Epithelial cell of proximal tubule (primary cell): ENCODE measurements around the gene ARPC3. TPM values are rescaled to one million over a fixed set of nuclear protein-coding genes. Genes with fewer than 3 reads are reported as not detected.
"Not testable (repeated sequence)": the region's sequence is repeated elsewhere in the genome, so short reads cannot be mapped to it uniquely, and the experiment has no call there.

ENCODE experiments used
- DNase-seq: peaks from one replicate; pipeline ENCODE4 v3.0.0-alpha.2; 2011; ENCODE audit warnings: low read depth
- H3K4me3 ChIP-seq: 2 replicates; pipeline ENCODE4 v1.5.1; 2011; ENCODE audit warnings: low read depth, mild to moderate bottlenecking, low read length
- CTCF ChIP-seq: conservative IDR thresholded peaks from 2 replicates; pipeline ENCODE4 v1.5.1; 2012; ENCODE audit warnings: low read depth, mild to moderate bottlenecking, low read length
- total RNA-seq: library from RNA; depleted of rRNA; stranded (reverse); fragments of >200 nt; gene quantifications from 2 replicates; pipeline ENCODE4 v1.2.3, GENCODE V29; 2015

Gene ARPC3
- total RNA-seq: 972 and 1,336 TPM in 2 replicates

DNA sequence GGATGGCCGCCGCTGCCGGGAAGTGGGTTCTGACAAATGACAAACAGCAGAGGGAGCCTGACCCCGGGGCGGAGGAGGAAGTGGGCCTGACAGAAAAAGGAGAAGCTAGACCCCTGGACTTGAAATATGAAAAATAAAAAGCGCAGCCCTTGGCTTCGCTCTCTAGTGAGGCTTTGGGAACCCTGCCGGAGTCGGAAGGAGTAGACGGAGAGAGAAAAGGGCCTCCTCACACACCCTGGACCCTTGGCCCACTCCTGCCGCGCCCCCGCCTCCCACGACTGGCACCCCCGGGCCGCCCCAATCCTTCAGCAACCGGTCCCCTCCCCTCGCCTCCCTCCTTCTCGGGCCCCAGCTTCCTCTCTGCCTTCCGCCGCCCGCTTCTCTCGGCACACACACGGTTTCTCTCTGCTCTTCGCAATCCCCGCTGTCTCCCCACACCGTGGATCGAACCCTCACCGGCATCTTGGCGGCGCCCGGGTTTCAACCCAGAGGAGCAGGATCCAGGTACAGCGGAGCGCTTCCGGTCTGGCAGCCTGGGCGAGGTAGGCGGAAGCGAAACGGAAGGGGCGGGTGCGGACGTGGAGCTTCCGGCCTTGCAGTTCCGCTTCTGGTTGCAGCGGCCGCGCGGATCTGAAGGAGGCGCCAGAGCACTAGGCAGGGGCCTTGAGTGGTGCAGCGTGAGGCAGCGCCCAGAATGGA is at the start of gene ARPC3:
ARPC3 (minus strand) TSS at position 539 of the 699 bp plus-strand sequence; CDS start at position 462, 77 bp downstream.
- TF ChIP-seq CTCF: peak; percentile 80
- peak within 1 kb of the TSS; percentile 99 for H3K4me3 ChIP-seq
- DNase-seq: no peak

DNA sequence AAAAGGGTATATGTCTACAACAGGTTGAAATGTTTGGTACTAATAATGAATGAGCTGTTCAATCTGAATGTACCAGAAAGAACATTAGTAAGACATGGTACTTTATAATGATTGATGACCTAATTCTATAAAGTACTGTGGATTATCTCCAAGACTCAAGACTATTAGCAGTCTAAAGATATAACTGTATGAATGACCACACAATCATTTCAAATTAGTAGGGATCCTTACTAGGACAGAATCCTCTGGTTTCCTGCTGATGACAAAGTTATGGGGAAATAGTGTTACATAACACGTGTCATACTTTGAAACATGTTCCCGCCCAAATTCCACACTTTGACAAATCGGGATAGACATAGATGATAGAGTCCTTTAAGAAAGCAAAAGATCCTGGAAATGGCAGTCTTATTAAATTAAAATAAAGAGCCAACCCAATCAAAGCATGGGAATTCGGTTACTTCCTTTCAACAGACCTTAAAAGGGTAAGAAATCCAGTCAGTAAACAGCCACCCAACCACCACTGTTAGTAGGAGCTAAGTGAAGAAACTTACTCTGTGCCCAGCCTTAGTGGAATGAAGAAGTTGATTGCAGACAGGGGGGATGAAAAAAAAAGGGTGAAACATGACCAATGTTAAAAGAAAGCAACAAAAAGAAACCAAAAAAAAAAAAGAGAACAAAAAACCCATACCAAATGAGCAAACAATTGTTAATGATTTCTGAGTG is 49.0 kb upstream of the ARPC3 start:
- H3K4me3 ChIP-seq: no peak overlapping the region
- TF ChIP-seq CTCF: no peak
- no peak for DNase-seq

GRCh38 chr12:110475426-110475825 is 25.3 kb upstream of the ARPC3 start:
- H3K4me3 ChIP-seq: no peak overlapping the region
- TF ChIP-seq CTCF: no peak
- no peak for DNase-seq

GRCh38 chr12:110468214-110469048 is 18.3 kb upstream of the ARPC3 start, which contains the start of the genes FAM216A and GPN3:
Gene FAM216A, plus strand, starts transcription at chr12:110468845. Its CDS starts 31 bp downstream, at chr12:110468876.
Gene GPN3, minus strand, starts transcription at chr12:110468257. Its CDS starts 54 bp downstream, at chr12:110468203.
- H3K4me3 ChIP-seq: peak within 1 kb of the TSS; percentile 93
- no peak for TF ChIP-seq CTCF
- DNase-seq: peak; percentile 91

DNA sequence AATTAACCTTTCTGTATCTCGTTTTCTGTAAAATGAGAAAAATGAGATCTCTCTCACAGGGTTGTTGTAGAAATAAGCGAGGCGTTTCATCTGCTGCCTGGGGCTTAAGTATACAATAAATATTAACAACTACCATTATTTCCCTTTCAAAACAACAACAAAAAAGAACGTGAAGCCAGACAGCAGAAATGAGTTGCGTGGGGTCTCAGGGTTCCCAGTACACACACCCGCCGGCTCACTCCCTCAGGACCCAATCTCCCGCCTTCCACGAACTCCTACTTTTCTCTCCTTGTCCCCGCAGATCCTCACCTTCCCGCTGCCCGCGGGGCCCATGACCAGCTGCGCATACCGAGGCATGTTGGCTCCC is 17.7 kb upstream of the ARPC3 start:
- peak overlapping the region; percentile 93 for H3K4me3 ChIP-seq
- no peak for DNase-seq
- no peak for TF ChIP-seq CTCF

- TF ChIP-seq CTCF: no peak
- H3K4me3 ChIP-seq: peak overlapping the region; percentile 93
- DNase-seq: no peak
These were observed 16.7 kb upstream of the ARPC3 start for GRCh38 chr12:110466791-110467190.

GRCh38 chr12:110465765-110466164 is 15.6 kb upstream of the ARPC3 start:
- DNase-seq, H3K4me3 ChIP-seq: not testable (repeated sequence)
